Activated CD4-positive, alpha-beta memory T cell treated with anti-CD3 and anti-CD28 coated beads, Interleukin-2, amount 10 ng/mL, durations not matched to agents 7 days and 5 days (primary cell): Measurements from ENCODE around the gene ZNF280C. TPM values are rescaled to one million over a fixed set of nuclear protein-coding genes. Genes with fewer than 3 reads are reported as not detected.
"Not testable (repeated sequence)": the region's sequence is repeated elsewhere in the genome, so short reads cannot be mapped to it uniquely, and the experiment has no call there.

Experiments
- CTCF ChIA-PET: fragments of 350-600 bp; sonication (Branson Sonifier 250); formaldehyde crosslinking; loops from one replicate; lab custom pipeline; 2021; ENCODE audit warnings: antibody characterized with exemption, inconsistent platforms; lab: Charles Lee
- POLR2A ChIA-PET: fragments of 350-600 bp; sonication (Branson Sonifier 250); formaldehyde crosslinking; loops from one replicate; lab custom pipeline; 2021; ENCODE audit warnings: antibody characterized with exemption; lab: Charles Lee
- DNase-seq: peaks from one replicate; pipeline ENCODE4 v3.0.0-alpha.2; 2020
- H3K27ac Mint-ChIP-seq: one replicate; pipeline ENCODE4 v1.8.0; 2021; ENCODE audit warnings: mild to moderate bottlenecking, mixed read lengths
- H3K27me3 Mint-ChIP-seq: one replicate; pipeline ENCODE4 v1.8.0; 2021; ENCODE audit warnings: mixed read lengths
- H3K36me3 Mint-ChIP-seq: one replicate; pipeline ENCODE4 v1.8.0; 2021; ENCODE audit warnings: low read depth, mixed read lengths
- H3K4me1 Mint-ChIP-seq: one replicate; pipeline ENCODE4 v1.8.0; 2021; ENCODE audit warnings: mixed read lengths
- H3K4me3 Mint-ChIP-seq: one replicate; pipeline ENCODE4 v1.8.0; 2021; ENCODE audit warnings: mild to moderate bottlenecking, mixed read lengths
- H3K9me3 Mint-ChIP-seq: one replicate; pipeline ENCODE4 v1.8.0; 2021; ENCODE audit warnings: mixed read lengths
- total RNA-seq, 2 experiments: library from RNA; stranded (reverse); gene quantifications; one replicate each; pipeline ENCODE4 v1.2.3, GENCODE V29; 2021

The ZNF280C gene
- total RNA-seq, 2 experiments from 2014 or later: 5.1 to 6.7 TPM

DNA sequence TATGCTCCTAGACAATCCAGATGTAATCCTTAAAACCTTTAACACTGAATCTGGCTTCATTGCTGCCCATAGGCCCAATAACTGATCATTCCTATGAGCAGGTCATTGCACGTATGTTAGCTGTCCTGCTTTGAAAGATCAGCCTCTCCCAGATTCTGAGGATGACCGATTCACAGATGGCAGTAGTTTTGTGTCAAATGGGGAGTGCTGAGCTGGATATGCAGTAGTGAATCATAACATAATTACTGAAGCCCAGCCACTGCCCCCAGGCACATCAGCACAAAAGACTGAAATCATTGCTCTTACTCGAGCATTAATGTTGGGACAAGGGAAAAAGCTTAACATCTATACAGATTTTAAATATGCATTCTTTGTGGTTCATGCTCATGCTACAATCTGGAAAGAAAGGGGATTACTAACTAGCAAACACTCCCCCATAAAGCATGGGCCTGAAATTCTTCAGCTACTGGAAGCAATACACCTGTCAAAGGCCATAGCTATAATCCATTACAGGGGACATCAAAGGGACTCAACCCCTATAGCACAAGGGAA lies 16.4 kb upstream of the ZNF280C start:
- Mint-ChIP-seq H3K27me3 (peaks cover 2% of the 10 kb centered on the region), H3K36me3 (no peaks in the 10 kb centered on the region), H3K4me1 (no peaks in the 10 kb centered on the region), H3K4me3 (no peak overlapping the region), H3K27ac (no peak overlapping the region), H3K9me3 (no peaks in the 10 kb centered on the region)
- CTCF ChIA-PET: no interaction called here
- POLR2A ChIA-PET: no interaction called here
- DNase-seq: no peak

DNA sequence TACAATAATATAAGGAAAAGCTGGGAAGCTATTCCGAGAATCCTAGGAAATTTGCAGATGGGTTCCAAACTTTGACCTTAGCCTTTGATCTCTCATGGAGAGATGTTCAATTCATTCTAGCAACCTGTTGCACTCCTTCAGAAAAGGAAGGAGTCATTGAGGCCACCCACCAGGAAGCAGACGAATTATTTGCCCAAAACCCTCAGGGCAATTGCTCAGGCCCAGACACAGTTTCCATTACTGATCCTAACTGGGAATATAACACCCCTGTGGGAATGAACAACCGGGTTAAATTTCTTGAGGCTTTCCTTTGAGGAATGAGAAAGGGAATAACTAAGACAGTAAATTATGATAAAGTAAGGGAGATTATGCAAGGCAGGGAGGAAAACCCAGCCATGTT lies 13.5 kb upstream of the ZNF280C start:
- POLR2A ChIA-PET: no interaction called here
- Mint-ChIP-seq H3K36me3 (no peaks in the 10 kb centered on the region), H3K27ac (no peak overlapping the region), H3K4me1 (no peaks in the 10 kb centered on the region), H3K27me3 (no peaks in the 10 kb centered on the region), H3K9me3 (no peaks in the 10 kb centered on the region), H3K4me3 (no peak overlapping the region)
- no peak for DNase-seq
- CTCF ChIA-PET: no interaction called here

DNA sequence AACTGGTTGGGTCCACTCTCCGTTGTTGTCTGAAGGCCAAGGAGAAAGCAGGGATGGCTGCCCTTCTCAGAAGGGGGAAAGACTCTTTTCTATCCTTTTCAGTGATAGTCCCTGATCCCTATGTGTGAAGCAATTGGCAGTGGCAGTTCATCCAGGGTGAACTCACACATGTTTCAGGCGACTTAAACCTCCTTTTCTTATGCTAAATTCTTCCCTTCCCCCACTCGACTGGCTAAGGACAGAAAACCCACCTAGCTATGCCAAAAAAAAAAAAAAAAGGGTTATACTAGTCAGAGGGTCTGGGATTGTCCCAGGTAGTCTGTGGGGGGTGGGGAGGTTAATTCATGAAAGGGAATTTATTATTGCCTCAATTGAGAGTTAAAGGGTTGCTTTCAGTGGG lies 12.2 kb upstream of the ZNF280C start:
- no peak for DNase-seq
- CTCF ChIA-PET: no interaction called here
- Mint-ChIP-seq H3K27me3 (no peaks in the 10 kb centered on the region), H3K4me3 (no peak overlapping the region), H3K9me3 (no peaks in the 10 kb centered on the region), H3K27ac (no peak overlapping the region), H3K4me1 (no peaks in the 10 kb centered on the region), H3K36me3 (no peaks in the 10 kb centered on the region)
- POLR2A ChIA-PET: no interaction called here

DNA sequence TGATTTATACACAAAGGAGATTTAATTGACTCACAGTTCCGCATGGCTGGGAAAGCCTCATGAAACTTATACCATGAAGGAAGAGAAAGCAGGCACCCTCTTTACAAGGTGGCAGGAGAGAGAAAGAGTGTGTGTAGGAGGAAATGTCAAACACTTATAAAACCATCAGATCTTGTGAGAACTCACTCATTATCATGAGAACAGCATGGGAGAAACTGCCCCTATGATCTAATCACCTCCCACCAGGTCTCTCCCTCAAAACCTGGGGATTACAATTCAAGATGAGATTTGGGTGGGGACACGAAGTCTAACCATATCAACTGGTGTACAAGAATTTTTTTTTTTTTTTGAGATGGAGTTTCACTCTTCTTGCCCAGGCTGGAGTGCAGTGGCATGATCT lies 3.6 kb upstream of the ZNF280C start:
- H3K36me3 Mint-ChIP-seq, CTCF ChIA-PET, POLR2A ChIA-PET, H3K27me3 Mint-ChIP-seq, DNase-seq, H3K4me3 Mint-ChIP-seq, H3K27ac Mint-ChIP-seq, H3K4me1 Mint-ChIP-seq, H3K9me3 Mint-ChIP-seq: not testable (repeated sequence)

DNA sequence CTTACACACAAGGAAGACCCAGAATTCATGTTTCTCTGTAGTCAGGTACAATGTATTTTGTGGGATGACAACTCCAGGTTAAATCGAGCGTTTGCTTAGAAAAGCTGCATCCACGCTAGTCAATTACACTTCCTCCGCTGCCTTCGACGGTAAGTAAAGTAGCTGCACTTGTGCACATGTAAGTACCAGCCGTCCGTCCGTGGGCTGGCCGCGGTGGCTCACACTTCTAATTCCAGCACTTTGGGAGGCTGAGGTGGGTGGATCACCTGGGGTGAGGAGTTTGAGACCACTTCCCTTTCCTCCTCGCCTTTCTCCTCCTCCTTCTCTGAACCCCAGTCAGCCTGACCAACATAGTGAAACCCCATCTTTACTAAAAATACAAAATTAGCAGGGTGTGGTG lies 692 bp upstream of the ZNF280C start:
- DNase-seq, H3K9me3 Mint-ChIP-seq, CTCF ChIA-PET, H3K4me3 Mint-ChIP-seq, H3K27me3 Mint-ChIP-seq, H3K27ac Mint-ChIP-seq, H3K36me3 Mint-ChIP-seq: not testable (repeated sequence)
- peaks cover 25% of the 10 kb centered on the region for H3K4me1 Mint-ChIP-seq
- POLR2A ChIA-PET: interaction anchor here (1.3 to 1.4 kb wide), 3 partner anchors 71 to 1755 kb away, joined by 3 to 11 read pairs (median 3); partner anchors contain the start of gene SLC25A14

DNA sequence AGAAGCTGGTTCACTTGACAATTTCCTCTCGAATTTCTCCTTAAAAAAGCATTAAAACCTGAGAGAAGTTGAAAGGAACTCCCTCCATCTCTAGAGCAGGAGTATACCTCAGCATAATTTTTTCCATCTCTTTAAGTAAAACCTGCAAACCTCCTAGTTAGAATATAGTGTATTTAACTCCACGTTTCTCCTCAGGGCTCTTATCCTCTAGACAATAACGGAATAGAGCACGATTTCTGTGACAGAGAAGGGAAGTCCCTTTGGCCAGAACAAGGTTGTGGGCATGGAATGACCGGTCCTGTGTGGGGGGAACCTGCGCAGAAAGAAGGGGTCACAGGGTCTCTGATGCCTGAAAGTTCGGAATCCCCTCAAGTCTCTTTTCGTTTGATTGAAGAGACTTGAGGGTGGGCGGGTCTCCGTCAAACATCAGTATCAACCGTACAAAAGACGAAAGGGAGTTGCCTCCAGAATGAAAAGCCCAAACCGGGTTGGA lies 697 bp downstream of the ZNF280C start:
- CTCF ChIA-PET: interaction anchor here (0.5 to 1.2 kb wide), 2 partner anchors 207 kb away, joined by 3 read pairs; no protein-coding TSS in a partner anchor
- H3K4me3 Mint-ChIP-seq: peak overlapping the region; percentile 85
- POLR2A ChIA-PET: interaction anchor here (0.6 to 2.0 kb wide), 5 partner anchors 25 to 487 kb away, joined by 3 to 11 read pairs (median 4); partner anchors contain the start of genes RAB33A and SLC25A14
- H3K27ac Mint-ChIP-seq: peak overlapping the region; percentile 85
- H3K27me3 Mint-ChIP-seq: peaks cover 4% of the 10 kb centered on the region
- H3K9me3 Mint-ChIP-seq: peaks cover 5% of the 10 kb centered on the region
- H3K36me3 Mint-ChIP-seq: peaks cover 6% of the 10 kb centered on the region
- DNase-seq: no peak
- peaks cover 31% of the 10 kb centered on the region for H3K4me1 Mint-ChIP-seq

DNA sequence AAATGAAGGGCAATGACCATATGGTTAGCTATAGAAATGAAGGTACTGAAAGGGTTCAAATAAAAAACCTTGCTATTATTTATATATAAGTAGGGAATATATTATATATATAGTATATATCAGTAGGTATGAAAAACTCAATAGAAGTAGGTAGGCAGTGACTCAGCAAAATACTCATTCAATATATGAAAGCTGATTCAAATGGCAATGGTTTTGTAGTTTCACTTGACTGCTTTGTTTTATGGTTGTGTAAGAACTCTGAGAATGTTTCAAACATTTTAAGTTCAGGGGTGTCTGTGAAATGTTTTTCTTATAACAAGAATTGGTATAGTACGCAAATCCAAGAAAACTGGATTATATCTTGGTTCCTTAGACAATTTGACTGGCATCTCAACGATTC lies 4.1 kb downstream of the ZNF280C start:
- Mint-ChIP-seq H3K9me3 (peaks cover 2% of the 10 kb centered on the region), H3K4me1 (peaks cover 31% of the 10 kb centered on the region), H3K27ac (no peak overlapping the region), H3K36me3 (peaks cover 9% of the 10 kb centered on the region), H3K27me3 (no peaks in the 10 kb centered on the region), H3K4me3 (no peak overlapping the region)
- POLR2A ChIA-PET: no interaction called here
- CTCF ChIA-PET: no interaction called here
- DNase-seq: no peak

DNA sequence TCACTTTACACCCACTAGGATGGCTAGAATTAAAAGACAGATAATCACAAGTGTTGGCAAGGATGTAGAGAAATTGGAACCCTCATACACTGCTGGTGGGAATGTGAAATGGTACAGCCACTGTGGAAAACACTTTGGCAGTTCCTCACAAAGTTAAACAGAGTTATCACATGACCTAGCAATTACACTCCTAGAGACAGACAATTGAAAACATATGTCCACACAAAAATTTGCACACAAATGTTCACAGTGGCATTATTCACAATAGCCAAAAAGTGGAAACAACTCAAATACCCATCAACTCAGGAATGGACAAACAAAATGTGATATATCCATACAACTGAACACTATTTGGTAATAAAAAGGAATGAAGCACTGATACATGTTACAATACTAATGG lies 5.7 kb downstream of the ZNF280C start:
- CTCF ChIA-PET: no interaction called here
- no peak for DNase-seq
- Mint-ChIP-seq H3K4me3 (no peak overlapping the region), H3K27me3 (no peaks in the 10 kb centered on the region), H3K36me3 (peaks cover 6% of the 10 kb centered on the region), H3K27ac (no peak overlapping the region), H3K9me3 (no peaks in the 10 kb centered on the region), H3K4me1 (peaks cover 26% of the 10 kb centered on the region)
- POLR2A ChIA-PET: no interaction called here

DNA sequence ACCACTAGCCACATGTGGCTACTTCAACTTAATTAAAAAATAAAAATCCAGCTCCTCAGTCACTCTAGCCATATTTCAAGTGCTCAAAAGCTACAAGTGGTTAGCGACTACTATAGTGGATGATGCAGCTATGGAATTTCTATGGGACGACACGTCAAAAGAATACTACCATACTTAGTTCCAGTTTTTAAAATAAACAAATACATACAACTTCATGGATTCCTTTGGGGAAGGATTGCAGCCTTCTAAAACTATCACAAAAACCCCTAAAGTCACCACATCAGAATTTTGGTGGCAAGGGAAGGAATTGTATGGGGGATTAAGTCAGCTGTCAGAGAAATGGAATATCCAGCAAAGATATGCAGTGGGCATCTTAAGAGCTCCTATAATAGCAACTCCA lies 6.5 kb downstream of the ZNF280C start:
- H3K4me3 Mint-ChIP-seq: no peak overlapping the region
- no peak overlapping the region for H3K27ac Mint-ChIP-seq
- peaks cover 8% of the 10 kb centered on the region for H3K36me3 Mint-ChIP-seq
- CTCF ChIA-PET: no interaction called here
- no peaks in the 10 kb centered on the region for H3K27me3 Mint-ChIP-seq
- POLR2A ChIA-PET: no interaction called here
- no peaks in the 10 kb centered on the region for H3K9me3 Mint-ChIP-seq
- peaks cover 23% of the 10 kb centered on the region for H3K4me1 Mint-ChIP-seq
- DNase-seq: no peak

DNA sequence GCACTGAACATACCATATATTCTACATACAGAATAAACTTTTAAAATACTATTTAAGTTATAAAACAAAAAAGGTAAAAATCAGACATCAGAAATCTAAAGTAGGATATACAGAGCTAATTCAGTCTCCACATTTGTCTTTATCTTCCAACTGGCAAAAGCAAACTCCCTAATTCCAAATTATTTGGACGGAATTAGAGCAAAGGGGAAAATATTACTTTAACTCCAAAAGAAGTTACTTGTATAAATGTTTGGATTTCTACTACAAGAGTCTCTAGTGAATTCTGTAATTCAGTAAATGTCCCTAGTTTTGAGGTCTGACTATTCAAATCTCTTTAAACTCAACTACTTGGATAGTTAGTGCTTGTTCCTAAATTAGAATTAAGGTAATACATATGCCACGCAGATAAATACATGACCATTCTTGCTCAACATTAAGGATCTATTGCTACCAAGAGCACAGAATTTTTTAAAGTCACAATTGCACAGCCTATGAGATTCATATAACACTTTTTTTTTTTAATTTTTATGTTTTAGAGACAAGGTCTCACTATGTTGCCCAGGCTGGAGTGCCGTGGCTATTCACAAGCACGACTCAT lies 7.3 kb downstream of the ZNF280C start:
- Mint-ChIP-seq H3K27me3 (no peaks in the 10 kb centered on the region), H3K9me3 (no peaks in the 10 kb centered on the region), H3K4me3 (no peak overlapping the region), H3K4me1 (peaks cover 19% of the 10 kb centered on the region), H3K27ac (no peak overlapping the region), H3K36me3 (peaks cover 10% of the 10 kb centered on the region)
- ChIA-PET POLR2A (no interaction called here), CTCF (no interaction called here)
- DNase-seq: no peak

DNA sequence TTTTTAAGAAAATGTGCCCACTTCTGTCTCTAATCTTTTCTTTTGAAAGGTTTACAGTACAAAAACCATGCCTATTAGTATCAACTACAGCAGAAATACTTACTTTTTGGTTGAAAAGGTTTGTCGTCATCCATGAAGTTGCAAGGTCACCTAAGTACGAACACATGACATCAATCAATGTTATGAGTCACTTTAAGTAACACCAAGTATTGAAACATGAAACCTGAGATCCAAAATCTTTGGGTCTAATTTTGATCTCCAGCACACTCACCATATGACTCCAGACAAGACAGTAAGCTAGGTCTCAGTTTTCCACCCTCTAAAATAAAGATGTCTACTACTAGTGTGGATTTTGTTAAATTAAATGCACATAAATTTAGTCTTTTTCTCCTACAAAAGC lies 8.4 kb downstream of the ZNF280C start:
- CTCF ChIA-PET: no interaction called here
- H3K4me3 Mint-ChIP-seq: no peak overlapping the region
- H3K27ac Mint-ChIP-seq: no peak overlapping the region
- H3K9me3 Mint-ChIP-seq: no peaks in the 10 kb centered on the region
- DNase-seq: no peak
- POLR2A ChIA-PET: no interaction called here
- peaks cover 17% of the 10 kb centered on the region for H3K36me3 Mint-ChIP-seq
- no peaks in the 10 kb centered on the region for H3K27me3 Mint-ChIP-seq
- peaks cover 11% of the 10 kb centered on the region for H3K4me1 Mint-ChIP-seq

DNA sequence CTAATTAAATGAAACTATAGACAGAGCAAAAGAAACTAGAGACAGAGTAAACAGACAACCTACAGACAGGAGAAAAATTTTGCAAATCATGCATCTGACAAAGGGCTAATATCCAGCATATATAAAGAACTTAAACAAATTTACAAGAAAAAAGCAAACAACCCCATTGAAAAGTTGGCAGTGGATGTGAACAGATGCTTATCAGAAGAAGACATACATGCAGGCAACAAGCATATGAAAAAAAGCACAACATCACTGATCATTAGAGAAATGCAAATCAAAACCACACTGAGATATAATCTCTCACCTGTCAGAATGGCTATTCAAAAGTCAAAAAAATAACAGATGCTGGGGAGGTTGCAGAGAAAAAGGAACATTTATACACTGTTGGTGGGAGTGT lies 14.8 kb downstream of the ZNF280C start:
- H3K9me3 Mint-ChIP-seq: no peaks in the 10 kb centered on the region
- H3K27ac Mint-ChIP-seq: no peak overlapping the region
- H3K4me1 Mint-ChIP-seq: peaks cover 23% of the 10 kb centered on the region
- ChIA-PET POLR2A (no interaction called here), CTCF (no interaction called here)
- H3K36me3 Mint-ChIP-seq: peaks cover 35% of the 10 kb centered on the region
- no peaks in the 10 kb centered on the region for H3K27me3 Mint-ChIP-seq
- H3K4me3 Mint-ChIP-seq: no peak overlapping the region
- DNase-seq: no peak

DNA sequence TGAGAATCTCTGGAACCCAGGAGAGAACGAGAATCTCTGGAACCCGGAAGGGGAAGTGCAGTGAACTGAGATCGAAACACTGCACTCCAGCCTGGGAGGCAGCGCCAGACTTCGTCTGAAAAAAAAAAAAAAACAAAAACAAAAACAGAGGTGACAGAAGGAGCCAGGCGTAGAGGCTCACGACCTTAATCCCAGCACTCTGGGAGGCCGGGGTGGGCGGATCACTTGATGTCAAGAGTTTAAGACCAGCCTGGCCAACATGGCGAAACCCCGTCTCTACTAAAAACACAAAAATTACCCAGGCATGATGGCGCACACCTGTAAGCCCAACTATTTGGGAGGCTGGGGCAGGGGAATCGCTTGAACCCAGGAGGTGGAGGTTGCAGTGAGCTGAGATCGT lies 17.0 kb downstream of the ZNF280C start:
- Mint-ChIP-seq H3K27me3 (no peaks in the 10 kb centered on the region), H3K4me3 (no peak overlapping the region), H3K4me1 (peaks cover 23% of the 10 kb centered on the region), H3K27ac (no peak overlapping the region), H3K9me3 (no peaks in the 10 kb centered on the region), H3K36me3 (peaks cover 34% of the 10 kb centered on the region)
- POLR2A ChIA-PET: no interaction called here
- CTCF ChIA-PET: no interaction called here
- no peak for DNase-seq

DNA sequence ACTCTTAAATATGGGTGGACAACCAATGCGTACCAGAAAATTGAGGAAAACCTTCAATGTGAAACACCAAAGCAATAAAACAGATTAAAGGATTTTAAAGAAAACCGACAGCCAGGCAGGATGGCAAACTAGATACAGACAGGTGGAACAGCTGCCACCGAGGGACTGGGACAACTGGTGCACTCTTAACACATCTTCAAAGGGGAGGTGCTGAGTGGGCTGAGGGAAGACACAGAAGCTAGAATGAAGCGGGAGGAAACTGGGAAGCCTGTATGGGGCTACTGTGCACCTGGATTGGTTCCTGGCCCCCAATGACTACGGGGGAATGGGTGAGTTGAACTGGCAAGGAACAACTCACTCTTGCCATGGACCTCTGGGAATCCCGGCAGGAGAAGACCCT lies 20.7 kb downstream of the ZNF280C start:
- DNase-seq: no peak
- Mint-ChIP-seq H3K27me3 (no peaks in the 10 kb centered on the region), H3K9me3 (no peaks in the 10 kb centered on the region), H3K36me3 (peaks cover 16% of the 10 kb centered on the region), H3K4me3 (no peak overlapping the region), H3K4me1 (peaks cover 5% of the 10 kb centered on the region), H3K27ac (no peak overlapping the region)
- ChIA-PET POLR2A (no interaction called here), CTCF (interaction anchor here (0.6 to 1.3 kb wide), 2 partner anchors 187 to 514 kb away, joined by 3 read pairs; no protein-coding TSS in a partner anchor)
